ENCODE measurements around the gene HCFC1R1. TPM values are rescaled to one million over a fixed set of nuclear protein-coding genes. Genes with fewer than 3 reads are reported as not detected.
A peak's percentile ranks its signal among the peaks of the same experiment; 100 is the strongest.
"Not testable (repeated sequence)": the region's sequence is repeated elsewhere in the genome, so short reads cannot be mapped to it uniquely, and the experiment has no call there.

Gene HCFC1R1
- total RNA-seq, 1 donor from 2014 or later: 17.7 TPM

GRCh38 chr16:3056336-3057180, 32.8 kb upstream of the HCFC1R1 start:
- intact Hi-C loops (cut with micrococcal nuclease): no loop called here
- POLR2A ChIA-PET: interaction anchor here (0.7 kb wide), 1 partner anchor 40 kb away, joined by 5 read pairs; no protein-coding TSS in a partner anchor
- TF ChIP-seq CTCF (IDR thresholded peaks at IDR 0.05): no peak

GRCh38 chr16:3055734-3056115, 32.0 kb upstream of the HCFC1R1 start:
- H3K27me3 Mint-ChIP-seq; H3K27ac Mint-ChIP-seq; DNase-seq; H3K4me3 Mint-ChIP-seq; H3K36me3 Mint-ChIP-seq (ENCODE audit: low read depth); intact Hi-C loops (cut with micrococcal nuclease); H3K9me3 Mint-ChIP-seq; ATAC-seq (ENCODE audit: low read depth): not testable (repeated sequence)
- H3K4me1 Mint-ChIP-seq: peaks cover 23% of the 10 kb centered on the region
- ChIA-PET CTCF (interaction anchor here (1.3 kb wide), 1 partner anchor 74 kb away, joined by 4 read pairs; no protein-coding TSS in a partner anchor), POLR2A (interaction anchor here (0.7 kb wide), 1 partner anchor 41 kb away, joined by 5 read pairs; no protein-coding TSS in a partner anchor)

More at GRCh38 chr16:3056336-3057180, 32.8 kb upstream of the HCFC1R1 start:
- H3K4me1 Mint-ChIP-seq: peaks cover 23% of the 10 kb centered on the region
- peaks cover 1% of the 10 kb centered on the region for H3K36me3 Mint-ChIP-seq (ENCODE audit: low read depth)
- H3K4me3 Mint-ChIP-seq: peak overlapping the region; percentile 15
- ATAC-seq (ENCODE audit: low read depth) (no peak), DNase-seq (no peak)
- CTCF ChIA-PET: interaction anchor here (1.3 kb wide), 1 partner anchor 73 kb away, joined by 4 read pairs; no protein-coding TSS in a partner anchor
- no peak overlapping the region for H3K27ac Mint-ChIP-seq
- no peaks in the 10 kb centered on the region for H3K9me3 Mint-ChIP-seq
- H3K27me3 Mint-ChIP-seq: no peaks in the 10 kb centered on the region

GRCh38 chr16:3054965-3055733, 31.4 kb upstream of the HCFC1R1 start:
- CTCF ChIA-PET: interaction anchor here (1.3 kb wide), 1 partner anchor 75 kb away, joined by 4 read pairs; no protein-coding TSS in a partner anchor
- H3K4me3 Mint-ChIP-seq: peak overlapping the region; percentile 28
- peaks cover 23% of the 10 kb centered on the region for H3K4me1 Mint-ChIP-seq
- H3K27me3 Mint-ChIP-seq: no peaks in the 10 kb centered on the region
- peaks cover 1% of the 10 kb centered on the region for H3K36me3 Mint-ChIP-seq (ENCODE audit: low read depth)
- no peak for TF ChIP-seq CTCF (IDR thresholded peaks at IDR 0.05)
- POLR2A ChIA-PET: no interaction called here
- DNase-seq (no peak), ATAC-seq (ENCODE audit: low read depth) (no peak)
- intact Hi-C loops (cut with micrococcal nuclease): no loop called here
- no peaks in the 10 kb centered on the region for H3K9me3 Mint-ChIP-seq
- peak overlapping the region; percentile 27 for H3K27ac Mint-ChIP-seq

GRCh38 chr16:3053330-3053710, 29.6 kb upstream of the HCFC1R1 start:
- H3K4me3 Mint-ChIP-seq; H3K36me3 Mint-ChIP-seq (ENCODE audit: low read depth); CTCF ChIA-PET; ATAC-seq (ENCODE audit: low read depth); H3K9me3 Mint-ChIP-seq; POLR2A ChIA-PET; H3K27ac Mint-ChIP-seq; H3K27me3 Mint-ChIP-seq; intact Hi-C loops (cut with micrococcal nuclease); DNase-seq: not testable (repeated sequence)
- peaks cover 16% of the 10 kb centered on the region for H3K4me1 Mint-ChIP-seq

GRCh38 chr16:3052571-3053329, 29.0 kb upstream of the HCFC1R1 start:
- DNase-seq; ATAC-seq (ENCODE audit: low read depth); intact Hi-C loops (cut with micrococcal nuclease); POLR2A ChIA-PET; H3K36me3 Mint-ChIP-seq (ENCODE audit: low read depth); H3K27me3 Mint-ChIP-seq; H3K27ac Mint-ChIP-seq; CTCF ChIA-PET; H3K4me3 Mint-ChIP-seq; H3K9me3 Mint-ChIP-seq: not testable (repeated sequence)
- H3K4me1 Mint-ChIP-seq: peaks cover 16% of the 10 kb centered on the region

GRCh38 chr16:3051494-3051893, 27.8 kb upstream of the HCFC1R1 start:
- H3K27ac Mint-ChIP-seq: no peak overlapping the region
- DNase-seq (no peak), ATAC-seq (ENCODE audit: low read depth) (no peak)
- H3K9me3 Mint-ChIP-seq: no peaks in the 10 kb centered on the region
- no peak overlapping the region for H3K4me3 Mint-ChIP-seq
- TF ChIP-seq CTCF (IDR thresholded peaks at IDR 0.05): no peak
- CTCF ChIA-PET: no interaction called here
- POLR2A ChIA-PET: no interaction called here
- intact Hi-C loops (cut with micrococcal nuclease): no loop called here
- peaks cover 14% of the 10 kb centered on the region for H3K27me3 Mint-ChIP-seq
- no peaks in the 10 kb centered on the region for H3K36me3 Mint-ChIP-seq (ENCODE audit: low read depth)
- peaks cover 19% of the 10 kb centered on the region for H3K4me1 Mint-ChIP-seq

All from activated B cell treated with CpG ODN at 0.5 μM for 24 hours (primary cell).